ENCODE data around the gene PRSS38.
"Not testable (repeated sequence)": the region's sequence is repeated elsewhere in the genome, so short reads cannot be mapped to it uniquely, and the experiment has no call there.

Gene PRSS38

DNA sequence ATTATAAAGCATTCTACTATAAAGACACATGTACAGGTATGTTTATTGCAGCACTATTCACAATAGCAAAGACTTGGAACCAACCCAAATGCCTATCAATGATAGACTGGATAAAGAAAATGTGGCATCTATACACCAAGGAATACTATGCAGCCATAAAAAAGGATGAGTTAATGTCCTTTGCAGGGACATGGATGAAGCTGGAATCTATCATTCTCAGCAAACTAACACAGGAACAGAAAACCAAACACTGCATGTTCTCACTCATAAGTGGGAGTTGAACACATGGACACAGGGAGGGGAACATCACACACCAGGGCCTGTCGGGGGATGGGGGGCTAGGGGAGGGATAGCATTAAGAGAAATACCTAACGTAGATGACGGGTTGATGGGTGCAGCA is 62.3 kb downstream of the PRSS38 start:
- not testable (repeated sequence) for DNase-seq (ENCODE audit: low spot score in 2 of 2); H3K9me3 Mint-ChIP-seq; ATAC-seq; H3K4me3 Mint-ChIP-seq; H3K27ac Mint-ChIP-seq; H3K36me3 Mint-ChIP-seq; H3K4me1 Mint-ChIP-seq

GRCh38 chr1:227880342-227880924 is 65.0 kb downstream of the PRSS38 start:
- DNase-seq (ENCODE audit: low spot score in 2 of 2): no peak
- Mint-ChIP-seq H3K4me1 (peaks cover 4% of the 10 kb centered on the region), H3K4me3 (no peak overlapping the region), H3K27ac (no peak overlapping the region), H3K36me3 (peaks cover 6% of the 10 kb centered on the region), H3K9me3 (no peaks in the 10 kb centered on the region)
- no peak for ATAC-seq

DNA sequence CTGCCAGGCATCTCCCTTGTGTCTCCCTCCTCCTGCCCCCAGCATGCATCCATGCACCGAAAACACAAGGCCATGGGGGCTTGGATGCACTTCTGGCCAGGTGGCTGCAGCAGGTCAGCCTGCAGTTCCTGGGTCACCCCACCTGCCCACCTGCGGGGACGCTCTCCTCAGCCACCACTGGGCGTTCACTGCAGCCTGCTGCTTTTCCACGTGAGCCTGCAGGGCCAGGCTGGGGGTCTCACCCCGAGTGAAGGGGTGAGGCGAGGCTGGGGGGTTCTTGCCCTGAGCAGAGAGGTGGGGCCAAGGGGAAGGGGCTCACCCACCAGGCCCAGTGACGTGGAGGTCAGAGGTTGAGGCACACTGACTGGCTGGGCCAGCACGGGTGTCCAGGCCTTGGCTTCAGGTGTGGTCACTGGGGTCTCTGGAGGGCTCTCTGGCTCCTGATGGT is 67.6 kb downstream of the PRSS38 start:
- Mint-ChIP-seq H3K27ac (no peak overlapping the region), H3K4me3 (no peak overlapping the region), H3K4me1 (peaks cover 15% of the 10 kb centered on the region), H3K9me3 (no peaks in the 10 kb centered on the region), H3K36me3 (no peaks in the 10 kb centered on the region)
- ATAC-seq (no peak), DNase-seq (ENCODE audit: low spot score in 2 of 2) (peak; percentile 1 to 46)

DNA sequence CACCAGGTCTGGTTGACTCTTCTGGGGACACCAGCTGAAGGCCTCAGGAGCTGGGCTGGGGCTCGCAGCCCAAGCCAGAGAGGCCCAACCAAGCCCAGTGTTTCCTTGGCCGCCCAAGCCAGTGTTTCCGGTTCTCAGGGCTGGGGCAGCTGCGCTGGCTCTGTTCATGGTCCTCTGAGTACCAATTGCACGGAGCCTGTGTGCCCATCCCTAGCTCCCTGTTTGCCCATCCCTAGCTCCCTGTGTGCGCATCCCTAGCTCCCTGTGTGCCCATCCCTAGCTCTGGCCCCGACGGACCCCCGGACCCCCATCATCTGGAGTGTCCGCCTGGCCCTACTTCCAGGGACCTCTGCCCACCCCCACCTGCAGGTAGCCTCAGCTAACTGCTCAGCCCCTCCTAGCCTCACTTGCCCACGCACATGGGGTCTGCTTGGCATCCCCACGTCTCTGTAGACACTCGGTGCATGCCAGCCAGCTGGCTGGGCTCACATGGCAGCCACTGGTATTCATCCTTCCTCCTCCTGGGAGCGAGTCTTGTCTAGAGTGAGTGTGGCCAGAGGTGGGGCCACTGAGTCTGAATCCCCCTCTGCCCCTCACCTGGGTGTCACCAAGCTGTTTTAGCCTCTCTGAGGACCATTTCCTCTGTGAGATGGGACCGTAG is 68.3 kb downstream of the PRSS38 start:
- peak; percentile 1 to 43 for DNase-seq (ENCODE audit: low spot score in 2 of 2)
- H3K4me3 Mint-ChIP-seq: no peak overlapping the region
- H3K27ac Mint-ChIP-seq: no peak overlapping the region

GRCh38 chr1:227884370-227885134 is 69.1 kb downstream of the PRSS38 start:
- H3K27ac Mint-ChIP-seq: no peak overlapping the region
- H3K4me3 Mint-ChIP-seq: no peak overlapping the region
- DNase-seq (ENCODE audit: low spot score in 2 of 2): no peak

More for the DNA sequence above, 68.3 kb downstream of the PRSS38 start:
- H3K36me3 Mint-ChIP-seq: no peaks in the 10 kb centered on the region
- no peaks in the 10 kb centered on the region for H3K9me3 Mint-ChIP-seq
- no peak for ATAC-seq
- peaks cover 15% of the 10 kb centered on the region for H3K4me1 Mint-ChIP-seq

DNA sequence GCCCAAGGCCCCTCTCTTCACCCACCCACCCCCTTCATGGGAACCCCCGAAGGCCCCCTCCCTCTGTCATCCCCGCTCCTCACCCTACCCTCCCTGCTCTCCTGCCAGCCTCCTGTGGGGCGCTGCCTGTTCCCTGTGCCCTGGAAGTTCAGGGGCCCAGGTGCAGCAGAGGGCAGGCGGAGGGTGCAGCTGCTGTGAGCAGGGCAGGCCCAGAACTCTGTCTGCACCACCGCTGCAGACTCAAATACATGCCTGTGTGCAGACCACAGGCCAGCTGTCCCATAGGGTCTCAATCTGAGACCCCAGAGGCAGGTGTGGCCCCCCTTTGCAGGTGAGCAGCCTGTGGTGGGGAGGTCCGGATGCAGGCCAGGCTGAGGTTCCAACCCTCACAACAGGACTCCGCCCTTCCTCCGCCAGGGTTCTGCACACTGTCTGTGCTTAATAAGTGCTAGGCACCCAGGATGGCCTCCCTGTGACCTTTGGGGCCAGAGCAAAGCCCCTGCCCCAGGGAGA is 69.7 kb downstream of the PRSS38 start:
- Mint-ChIP-seq H3K36me3 (no peaks in the 10 kb centered on the region), H3K4me3 (peak overlapping the region; percentile 47), H3K27ac (peak overlapping the region; percentile 80), H3K9me3 (no peaks in the 10 kb centered on the region), H3K4me1 (peaks cover 15% of the 10 kb centered on the region)
- ATAC-seq (peak; percentile 49), DNase-seq (ENCODE audit: low spot score in 2 of 2) (peak; percentile 2 to 49)

More at GRCh38 chr1:227884370-227885134, 69.1 kb downstream of the PRSS38 start:
- H3K36me3 Mint-ChIP-seq: no peaks in the 10 kb centered on the region
- no peak for ATAC-seq
- peaks cover 15% of the 10 kb centered on the region for H3K4me1 Mint-ChIP-seq
- H3K9me3 Mint-ChIP-seq: no peaks in the 10 kb centered on the region

DNA sequence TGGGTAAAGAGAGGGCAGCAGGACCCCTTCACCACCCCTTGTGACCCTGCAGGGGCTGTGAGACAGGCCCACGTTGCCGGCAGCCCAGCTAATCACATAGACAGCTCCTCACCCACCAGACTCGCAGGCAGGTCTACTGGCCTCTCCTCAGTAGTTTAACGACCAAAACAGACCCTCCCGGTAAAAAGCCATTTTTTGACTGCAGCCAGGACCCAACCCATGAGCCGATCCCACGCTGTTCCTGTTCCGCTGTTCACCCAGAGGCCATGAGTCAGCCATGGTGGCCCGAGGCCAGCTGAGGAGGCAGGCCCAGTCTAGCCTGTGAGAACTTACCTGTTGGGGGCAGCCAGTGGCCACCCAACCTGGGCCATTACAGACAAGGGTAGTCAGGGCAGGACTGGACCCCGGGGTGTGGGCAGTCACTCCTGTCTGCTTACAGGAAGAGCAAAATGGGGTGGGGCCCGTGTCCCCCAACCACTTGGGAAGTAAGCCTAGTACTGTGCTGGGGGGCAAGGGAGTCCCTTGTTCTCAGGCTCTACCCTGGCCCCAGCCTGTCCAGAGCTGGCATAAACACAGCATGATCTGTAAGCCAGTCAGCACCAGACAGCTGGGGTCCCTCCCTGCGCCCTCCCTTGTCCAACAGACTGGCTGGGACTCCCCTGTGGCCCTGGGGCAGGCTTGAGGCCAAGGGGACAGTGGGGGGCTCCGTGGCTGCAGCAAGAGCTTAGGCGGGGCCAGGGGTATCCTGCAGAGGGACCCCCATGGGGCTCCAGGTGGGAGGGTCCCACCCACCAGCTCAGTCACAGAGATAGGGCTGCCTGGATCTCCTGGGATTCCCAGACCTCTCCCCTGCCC is 70.4 kb downstream of the PRSS38 start:
- H3K4me3 Mint-ChIP-seq: peak overlapping the region; percentile 47
- no peaks in the 10 kb centered on the region for H3K9me3 Mint-ChIP-seq
- DNase-seq (ENCODE audit: low spot score in 2 of 2): peak in 1 of 2 donors; percentile 5
- H3K36me3 Mint-ChIP-seq: no peaks in the 10 kb centered on the region
- ATAC-seq: peak; percentile 51
- H3K4me1 Mint-ChIP-seq: peaks cover 15% of the 10 kb centered on the region
- H3K27ac Mint-ChIP-seq: peak overlapping the region; percentile 80

DNA sequence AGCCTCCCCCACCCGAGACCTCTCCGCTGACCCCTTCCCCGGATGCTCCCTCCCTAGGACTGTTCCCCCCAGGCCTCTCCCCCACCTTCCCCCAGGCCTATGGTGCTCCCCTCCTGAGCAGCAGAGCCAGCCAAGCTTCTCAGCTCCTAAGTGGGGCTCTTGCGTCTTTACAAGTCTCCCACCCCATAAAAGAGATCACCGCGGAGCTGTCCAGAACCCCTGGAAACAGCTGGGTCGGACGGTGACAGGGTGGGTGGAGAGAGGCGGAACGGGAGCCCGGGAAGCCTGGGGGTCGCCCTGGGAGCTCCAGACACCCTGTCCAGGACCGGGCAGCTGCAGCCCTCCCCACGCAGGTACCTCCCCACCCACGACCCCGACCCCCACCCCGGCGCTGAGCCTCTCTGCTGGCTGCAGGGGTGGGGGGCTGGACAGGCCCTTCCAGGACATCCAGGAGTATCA is 71.1 kb downstream of the PRSS38 start:
- Mint-ChIP-seq H3K36me3 (no peaks in the 10 kb centered on the region), H3K4me1 (peaks cover 15% of the 10 kb centered on the region), H3K4me3 (peak overlapping the region; percentile 47), H3K9me3 (no peaks in the 10 kb centered on the region), H3K27ac (no peak overlapping the region)
- DNase-seq (ENCODE audit: low spot score in 2 of 2) (no peak), ATAC-seq (no peak)

DNA sequence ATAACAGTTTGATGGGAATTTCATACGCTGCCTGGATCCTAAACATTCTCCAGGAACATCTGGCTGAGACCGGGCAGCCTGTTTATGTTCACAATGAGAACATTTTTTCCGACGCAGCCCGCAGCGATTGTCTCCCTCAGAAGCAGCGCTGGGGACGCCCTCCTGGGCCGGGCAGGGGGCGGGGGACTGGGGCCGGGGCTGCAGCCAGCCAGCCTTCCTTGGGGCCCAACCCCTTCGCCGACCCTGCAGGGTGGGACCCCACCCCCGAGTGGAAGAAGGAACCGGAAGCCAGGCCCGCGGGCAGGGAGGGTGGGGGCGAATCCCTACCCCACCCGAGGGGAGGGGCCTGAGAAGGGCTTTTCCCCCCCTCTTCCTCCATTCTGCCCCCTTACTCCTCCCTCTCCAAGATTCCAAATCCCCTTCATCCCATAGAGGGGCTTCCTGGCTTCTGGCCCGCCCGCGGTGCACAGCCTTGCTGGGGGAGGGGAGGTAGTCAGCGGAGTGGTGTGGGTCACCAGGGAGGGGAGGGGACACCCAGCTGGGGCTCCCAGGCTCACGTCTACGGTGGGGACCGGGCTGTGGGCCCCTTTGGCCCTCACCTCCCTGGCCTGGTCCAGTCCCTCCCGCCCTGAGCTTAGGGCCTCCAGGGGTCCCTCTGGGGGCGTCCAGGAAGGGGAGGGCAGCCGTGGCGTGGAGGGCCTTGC is 71.7 kb downstream of the PRSS38 start:
- no peaks in the 10 kb centered on the region for H3K9me3 Mint-ChIP-seq
- ATAC-seq: no peak

GRCh38 chr1:227887697-227888403 is 72.4 kb downstream of the PRSS38 start:
- ATAC-seq: no peak
- Mint-ChIP-seq H3K36me3 (no peaks in the 10 kb centered on the region), H3K27ac (no peak overlapping the region), H3K4me3 (peak overlapping the region; percentile 40), H3K4me1 (peaks cover 15% of the 10 kb centered on the region), H3K9me3 (no peaks in the 10 kb centered on the region)
- peak in 1 of 2 donors; percentile 42 for DNase-seq (ENCODE audit: low spot score in 2 of 2)

More for the DNA sequence above, 71.7 kb downstream of the PRSS38 start:
- peaks cover 15% of the 10 kb centered on the region for H3K4me1 Mint-ChIP-seq
- peak in 1 of 2 donors; percentile 5 for DNase-seq (ENCODE audit: low spot score in 2 of 2)
- H3K27ac Mint-ChIP-seq: no peak overlapping the region
- peak overlapping the region; percentile 47 for H3K4me3 Mint-ChIP-seq
- no peaks in the 10 kb centered on the region for H3K36me3 Mint-ChIP-seq

- Mint-ChIP-seq H3K4me1 (peaks cover 15% of the 10 kb centered on the region), H3K9me3 (no peaks in the 10 kb centered on the region), H3K4me3 (no peak overlapping the region), H3K36me3 (no peaks in the 10 kb centered on the region), H3K27ac (no peak overlapping the region)
- ATAC-seq (no peak), DNase-seq (ENCODE audit: low spot score in 2 of 2) (peak in 1 of 2 donors; percentile 38)
Observed at GRCh38 chr1:227888404-227889046, 73.0 kb downstream of the PRSS38 start.

GRCh38 chr1:227889047-227889862 is 73.8 kb downstream of the PRSS38 start:
- Mint-ChIP-seq H3K4me1 (peaks cover 15% of the 10 kb centered on the region), H3K27ac (no peak overlapping the region)
- peak in 1 of 2 donors; percentile 1 for DNase-seq (ENCODE audit: low spot score in 2 of 2)

More at GRCh38 chr1:227889047-227889862, 73.8 kb downstream of the PRSS38 start:
- ATAC-seq: no peak
- Mint-ChIP-seq H3K4me3 (no peak overlapping the region), H3K36me3 (no peaks in the 10 kb centered on the region), H3K9me3 (no peaks in the 10 kb centered on the region)
